H1 (cell line): ENCODE data around the gene DHX34. TPM values are rescaled to one million over a fixed set of nuclear protein-coding genes. Genes with fewer than 3 reads are reported as not detected.

Experiments
- BCL11A ChIP-seq, 2 experiments: IDR thresholded peaks; one replicate each; pipeline ENCODE4 v1.6.1; 2011; ENCODE audit warnings: low read depth in 2 of 2, low read length in 2 of 2, mild to moderate bottlenecking in 2 of 2
- HDAC2 ChIP-seq, 2 experiments: fragments of 300-600 bp in 1 of 2; sonication (generic) in 1 of 2; IDR thresholded peaks; 2 replicates each; pipeline ENCODE4 v1.6.1; 2011 to 2012; ENCODE audit warnings: low read depth in 2 of 2, low read length in 2 of 2, mild to moderate bottlenecking in 2 of 2, moderate library complexity in 2 of 2, borderline replicate concordance in 1 of 2, inconsistent platforms in 1 of 2
- JUN ChIP-seq: IDR thresholded peaks from 2 replicates; pipeline ENCODE4 v1.6.1; 2011; ENCODE audit warnings: low read depth, mild to moderate bottlenecking, improper control_type of control experiment, low read length
- SRF ChIP-seq: IDR thresholded peaks from 2 replicates; pipeline ENCODE4 v1.6.1; 2011; ENCODE audit warnings: mild to moderate bottlenecking, low read depth, low read length, moderate library complexity
- TCF12 ChIP-seq: IDR thresholded peaks from 2 replicates; pipeline ENCODE4 v1.6.1; 2011; ENCODE audit warnings: low read depth, mild to moderate bottlenecking, low read length
- polyA plus RNA-seq, 7 experiments: library from polyadenylated mRNA; depleted of rRNA in 3 of 7; stranded (reverse) in 5 of 7; unstranded in 2 of 7; fragments of >200 nt in 5 of 7; fragments of 200-250 nt in 2 of 7; gene quantifications; 1 replicate in 5 of 7; 2 replicates in 1 of 7; 4 replicates in 1 of 7; pipeline versions ENCODE4 v1.2.1 to v1.2.3, GENCODE V29; 2011 to 2013; ENCODE audit warnings: missing spikeins in 2 of 7, mixed read lengths in 2 of 7
- total RNA-seq: library from RNA; stranded (reverse); fragmentation: NEBNext Ultra II Directional; extraction: Animal tissue kit (Norgen Biotek cat#: 25700); gene quantifications from 2 replicates; pipeline ENCODE4 v1.2.1, GENCODE V29; 2021
- TF ChIP-seq, protein P1 (sequence below): fragments of 300-600 bp; sonication (generic); IDR thresholded peaks from 2 replicates; pipeline ENCODE4 v1.7.1; 2012; ENCODE audit warnings: low read length, moderate library complexity, mild to moderate bottlenecking, inconsistent platforms; ENCODE audit not compliant: insufficient replicate concordance
- TF ChIP-seq, protein P2 (sequence below): IDR thresholded peaks from 2 replicates; pipeline ENCODE4 v1.6.1; 2011; ENCODE audit warnings: low read length, improper control_type of control experiment

DHX34 gene
- total and polyA plus RNA-seq, 2 of the 8 experiments (the other 6 are each of a cell fraction or from before 2014, with no cell fraction given): 17.5 to 24.3 TPM

DNA sequence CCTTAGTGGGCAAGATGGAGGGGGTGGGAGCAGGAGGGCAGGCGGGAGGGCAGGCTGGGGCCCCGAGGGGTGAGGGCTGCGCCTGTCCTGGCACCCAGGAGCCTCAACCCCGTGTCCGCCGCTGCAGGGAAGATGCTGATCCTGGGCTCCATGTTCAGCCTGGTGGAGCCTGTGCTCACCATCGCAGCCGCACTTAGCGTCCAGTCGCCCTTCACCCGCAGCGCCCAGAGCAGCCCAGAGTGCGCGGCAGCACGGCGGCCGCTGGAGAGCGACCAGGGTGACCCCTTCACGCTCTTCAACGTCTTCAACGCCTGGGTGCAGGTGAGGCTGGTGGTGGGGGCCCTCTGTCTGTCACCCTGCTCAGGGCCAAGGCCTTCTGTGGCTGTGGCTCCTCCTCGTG lies 23.5 kb downstream of the DHX34 start (continued):
- TF ChIP-seq, protein P1, sequence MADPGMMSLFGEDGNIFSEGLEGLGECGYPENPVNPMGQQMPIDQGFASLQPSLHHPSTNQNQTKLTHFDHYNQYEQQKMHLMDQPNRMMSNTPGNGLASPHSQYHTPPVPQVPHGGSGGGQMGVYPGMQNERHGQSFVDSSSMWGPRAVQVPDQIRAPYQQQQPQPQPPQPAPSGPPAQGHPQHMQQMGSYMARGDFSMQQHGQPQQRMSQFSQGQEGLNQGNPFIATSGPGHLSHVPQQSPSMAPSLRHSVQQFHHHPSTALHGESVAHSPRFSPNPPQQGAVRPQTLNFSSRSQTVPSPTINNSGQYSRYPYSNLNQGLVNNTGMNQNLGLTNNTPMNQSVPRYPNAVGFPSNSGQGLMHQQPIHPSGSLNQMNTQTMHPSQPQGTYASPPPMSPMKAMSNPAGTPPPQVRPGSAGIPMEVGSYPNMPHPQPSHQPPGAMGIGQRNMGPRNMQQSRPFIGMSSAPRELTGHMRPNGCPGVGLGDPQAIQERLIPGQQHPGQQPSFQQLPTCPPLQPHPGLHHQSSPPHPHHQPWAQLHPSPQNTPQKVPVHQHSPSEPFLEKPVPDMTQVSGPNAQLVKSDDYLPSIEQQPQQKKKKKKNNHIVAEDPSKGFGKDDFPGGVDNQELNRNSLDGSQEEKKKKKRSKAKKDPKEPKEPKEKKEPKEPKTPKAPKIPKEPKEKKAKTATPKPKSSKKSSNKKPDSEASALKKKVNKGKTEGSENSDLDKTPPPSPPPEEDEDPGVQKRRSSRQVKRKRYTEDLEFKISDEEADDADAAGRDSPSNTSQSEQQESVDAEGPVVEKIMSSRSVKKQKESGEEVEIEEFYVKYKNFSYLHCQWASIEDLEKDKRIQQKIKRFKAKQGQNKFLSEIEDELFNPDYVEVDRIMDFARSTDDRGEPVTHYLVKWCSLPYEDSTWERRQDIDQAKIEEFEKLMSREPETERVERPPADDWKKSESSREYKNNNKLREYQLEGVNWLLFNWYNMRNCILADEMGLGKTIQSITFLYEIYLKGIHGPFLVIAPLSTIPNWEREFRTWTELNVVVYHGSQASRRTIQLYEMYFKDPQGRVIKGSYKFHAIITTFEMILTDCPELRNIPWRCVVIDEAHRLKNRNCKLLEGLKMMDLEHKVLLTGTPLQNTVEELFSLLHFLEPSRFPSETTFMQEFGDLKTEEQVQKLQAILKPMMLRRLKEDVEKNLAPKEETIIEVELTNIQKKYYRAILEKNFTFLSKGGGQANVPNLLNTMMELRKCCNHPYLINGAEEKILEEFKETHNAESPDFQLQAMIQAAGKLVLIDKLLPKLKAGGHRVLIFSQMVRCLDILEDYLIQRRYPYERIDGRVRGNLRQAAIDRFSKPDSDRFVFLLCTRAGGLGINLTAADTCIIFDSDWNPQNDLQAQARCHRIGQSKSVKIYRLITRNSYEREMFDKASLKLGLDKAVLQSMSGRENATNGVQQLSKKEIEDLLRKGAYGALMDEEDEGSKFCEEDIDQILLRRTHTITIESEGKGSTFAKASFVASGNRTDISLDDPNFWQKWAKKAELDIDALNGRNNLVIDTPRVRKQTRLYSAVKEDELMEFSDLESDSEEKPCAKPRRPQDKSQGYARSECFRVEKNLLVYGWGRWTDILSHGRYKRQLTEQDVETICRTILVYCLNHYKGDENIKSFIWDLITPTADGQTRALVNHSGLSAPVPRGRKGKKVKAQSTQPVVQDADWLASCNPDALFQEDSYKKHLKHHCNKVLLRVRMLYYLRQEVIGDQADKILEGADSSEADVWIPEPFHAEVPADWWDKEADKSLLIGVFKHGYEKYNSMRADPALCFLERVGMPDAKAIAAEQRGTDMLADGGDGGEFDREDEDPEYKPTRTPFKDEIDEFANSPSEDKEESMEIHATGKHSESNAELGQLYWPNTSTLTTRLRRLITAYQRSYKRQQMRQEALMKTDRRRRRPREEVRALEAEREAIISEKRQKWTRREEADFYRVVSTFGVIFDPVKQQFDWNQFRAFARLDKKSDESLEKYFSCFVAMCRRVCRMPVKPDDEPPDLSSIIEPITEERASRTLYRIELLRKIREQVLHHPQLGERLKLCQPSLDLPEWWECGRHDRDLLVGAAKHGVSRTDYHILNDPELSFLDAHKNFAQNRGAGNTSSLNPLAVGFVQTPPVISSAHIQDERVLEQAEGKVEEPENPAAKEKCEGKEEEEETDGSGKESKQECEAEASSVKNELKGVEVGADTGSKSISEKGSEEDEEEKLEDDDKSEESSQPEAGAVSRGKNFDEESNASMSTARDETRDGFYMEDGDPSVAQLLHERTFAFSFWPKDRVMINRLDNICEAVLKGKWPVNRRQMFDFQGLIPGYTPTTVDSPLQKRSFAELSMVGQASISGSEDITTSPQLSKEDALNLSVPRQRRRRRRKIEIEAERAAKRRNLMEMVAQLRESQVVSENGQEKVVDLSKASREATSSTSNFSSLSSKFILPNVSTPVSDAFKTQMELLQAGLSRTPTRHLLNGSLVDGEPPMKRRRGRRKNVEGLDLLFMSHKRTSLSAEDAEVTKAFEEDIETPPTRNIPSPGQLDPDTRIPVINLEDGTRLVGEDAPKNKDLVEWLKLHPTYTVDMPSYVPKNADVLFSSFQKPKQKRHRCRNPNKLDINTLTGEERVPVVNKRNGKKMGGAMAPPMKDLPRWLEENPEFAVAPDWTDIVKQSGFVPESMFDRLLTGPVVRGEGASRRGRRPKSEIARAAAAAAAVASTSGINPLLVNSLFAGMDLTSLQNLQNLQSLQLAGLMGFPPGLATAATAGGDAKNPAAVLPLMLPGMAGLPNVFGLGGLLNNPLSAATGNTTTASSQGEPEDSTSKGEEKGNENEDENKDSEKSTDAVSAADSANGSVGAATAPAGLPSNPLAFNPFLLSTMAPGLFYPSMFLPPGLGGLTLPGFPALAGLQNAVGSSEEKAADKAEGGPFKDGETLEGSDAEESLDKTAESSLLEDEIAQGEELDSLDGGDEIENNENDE: no peak
- no peak for TF ChIP-seq BCL11A (IDR thresholded peaks at IDR 0.05; ENCODE audit: low read depth in 2 of 2, low read length in 2 of 2)
- no peak for TF ChIP-seq HDAC2 (IDR thresholded peaks at IDR 0.05; ENCODE audit: borderline replicate concordance in 1 of 2, low read depth in 2 of 2, low read length in 2 of 2)
- no peak for TF ChIP-seq SRF
- TF ChIP-seq TCF12: no peak
- no peak for TF ChIP-seq JUN
- TF ChIP-seq, protein P2, sequence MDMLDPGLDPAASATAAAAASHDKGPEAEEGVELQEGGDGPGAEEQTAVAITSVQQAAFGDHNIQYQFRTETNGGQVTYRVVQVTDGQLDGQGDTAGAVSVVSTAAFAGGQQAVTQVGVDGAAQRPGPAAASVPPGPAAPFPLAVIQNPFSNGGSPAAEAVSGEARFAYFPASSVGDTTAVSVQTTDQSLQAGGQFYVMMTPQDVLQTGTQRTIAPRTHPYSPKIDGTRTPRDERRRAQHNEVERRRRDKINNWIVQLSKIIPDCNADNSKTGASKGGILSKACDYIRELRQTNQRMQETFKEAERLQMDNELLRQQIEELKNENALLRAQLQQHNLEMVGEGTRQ: no peak
- TF ChIP-seq, all 59 proteins: peak for 0
